HepG2 (cell line): ENCODE results near the gene HEMK1.

Source experiments
- ATF3 ChIP-seq: sonication (generic); formaldehyde crosslinking; IDR thresholded peaks from 2 replicates; pipeline ENCODE4 v1.4.0; 2020; ENCODE audit warnings: missing genetic modification reagents
- CBX5 ChIP-seq: sonication (generic); formaldehyde crosslinking; IDR thresholded peaks from 2 replicates; pipeline ENCODE4 v1.4.0; 2020; ENCODE audit warnings: missing genetic modification reagents, borderline replicate concordance
- CTCF ChIP-seq: sonication (generic); formaldehyde crosslinking; IDR thresholded peaks from 2 replicates; pipeline ENCODE4 v1.5.0; 2020; ENCODE audit warnings: mild to moderate bottlenecking, missing genetic modification reagents, moderate library complexity
- ELF1 ChIP-seq: sonication (generic); formaldehyde crosslinking; IDR thresholded peaks from 2 replicates; pipeline ENCODE4 v1.4.0; 2020; ENCODE audit warnings: missing genetic modification reagents
- EZH2 ChIP-seq: conservative IDR thresholded peaks from 2 replicates; pipeline ENCODE4 v1.6.1; 2012; ENCODE audit warnings: mild to moderate bottlenecking, low read depth, low read length, moderate library complexity
- FOXA1 ChIP-seq, 2 experiments: fragments of 450-650 bp in 1 of 2; sonication (generic) in 1 of 2; formaldehyde crosslinking in 1 of 2; IDR thresholded peaks; 2 replicates each; pipeline versions ENCODE4 v1.4.0 to v1.6.1; 2016 to 2020; ENCODE audit warnings: missing genetic modification reagents in 1 of 2
- MAZ ChIP-seq, 2 experiments: sonication (generic) in 1 of 2; formaldehyde crosslinking in 1 of 2; IDR thresholded peaks; 2 replicates each; pipeline versions ENCODE4 v1.5.0 to v1.6.1; 2012 to 2020; ENCODE audit warnings: low read depth in 2 of 2, mild to moderate bottlenecking in 2 of 2, borderline replicate concordance in 1 of 2, improper control_type of control experiment in 1 of 2, low read length in 1 of 2, missing genetic modification reagents in 1 of 2, moderate library complexity in 1 of 2
- NFE2L1 ChIP-seq: sonication (generic); formaldehyde crosslinking; IDR thresholded peaks from 2 replicates; pipeline ENCODE4 v1.4.0; 2020; ENCODE audit warnings: missing genetic modification reagents, mild to moderate bottlenecking, borderline replicate concordance
- SPEN ChIP-seq: sonication (generic); formaldehyde crosslinking; IDR thresholded peaks from 2 replicates; pipeline ENCODE4 v1.5.1; 2020; ENCODE audit warnings: low read depth, mild to moderate bottlenecking, missing genetic modification reagents
- SUZ12 ChIP-seq: fragments of 150-350 bp; IDR thresholded peaks from 2 replicates; pipeline ENCODE4 v1.6.1; 2014; ENCODE audit warnings: low read depth, low read length
- TARDBP ChIP-seq: sonication (generic); formaldehyde crosslinking; IDR thresholded peaks from 2 replicates; pipeline ENCODE4 v1.8.0; 2022; ENCODE audit warnings: mild to moderate bottlenecking, missing genetic modification reagents
- ZNF101 ChIP-seq: sonication (generic); formaldehyde crosslinking; IDR thresholded peaks from 2 replicates; pipeline ENCODE4 v1.4.0; 2020; ENCODE audit warnings: mild to moderate bottlenecking, low read depth, missing genetic modification reagents, borderline replicate concordance
- ZNF260 ChIP-seq: sonication (generic); formaldehyde crosslinking; IDR thresholded peaks from 2 replicates; pipeline ENCODE4 v1.4.0; 2020; ENCODE audit warnings: missing genetic modification reagents, low read depth, mild to moderate bottlenecking, borderline replicate concordance
- ZSCAN22 ChIP-seq: sonication (generic); formaldehyde crosslinking; IDR thresholded peaks from 2 replicates; pipeline ENCODE4 v1.4.0; 2020; ENCODE audit warnings: mild to moderate bottlenecking, missing genetic modification reagents

- no peak for TF ChIP-seq SPEN (CRISPR knock-in tag)
- no peak for TF ChIP-seq CTCF (CRISPR knock-in tag)
- no peak for TF ChIP-seq ATF3 (CRISPR knock-in tag)
- TF ChIP-seq SUZ12 = no peak
- no peak for TF ChIP-seq ZNF260 (CRISPR knock-in tag)
- no peak for TF ChIP-seq CBX5 (CRISPR knock-in tag)
- TF ChIP-seq ELF1 (CRISPR knock-in tag) = no peak
- TF ChIP-seq FOXA1 (IDR thresholded peaks at IDR 0.05) = no peak
- no peak for TF ChIP-seq FOXA1 (CRISPR knock-in tag; IDR thresholded peaks at IDR 0.05)
- TF ChIP-seq ZSCAN22 (CRISPR knock-in tag) = no peak
- no peak for TF ChIP-seq NFE2L1 (CRISPR knock-in tag)
- TF ChIP-seq EZH2 = no peak
- no peak for TF ChIP-seq MAZ (IDR thresholded peaks at IDR 0.05; ENCODE audit: borderline replicate concordance, low read depth, low read length)
- no peak for TF ChIP-seq MAZ (CRISPR knock-in tag; IDR thresholded peaks at IDR 0.05; ENCODE audit: low read depth)
- TF ChIP-seq TARDBP (CRISPR knock-in tag) = no peak
- TF ChIP-seq ZNF101 (CRISPR knock-in tag) = no peak
These were observed 61.1 kb downstream of the HEMK1 start for GRCh38 chr3:50630394-50630793.
